Right lung (tissue), 10 donors: Measurements from ENCODE around the gene NOM1. TPM values are rescaled to one million over a fixed set of nuclear protein-coding genes. Genes with fewer than 3 reads are reported as not detected.
"Not testable (repeated sequence)": the region's sequence is repeated elsewhere in the genome, so short reads cannot be mapped to it uniquely, and the experiment has no call there.

Source experiments
- DNase-seq, 2 donors: peaks; one replicate each; pipeline ENCODE4 v3.0.0-alpha.2; 2013
- long read RNA-seq, 8 donors: transcript quantifications; one replicate each; lab custom pipeline, GENCODE V29; 2026
- polyA plus RNA-seq, 5 donors: library from polyadenylated mRNA; unstranded; fragments of 120-200 nt; gene quantifications; one replicate each; pipeline versions ENCODE4 v1.2.1 to v1.2.3, GENCODE V29; 2013; ENCODE audit warnings: inconsistent platforms in 1 of 5, low replicate concordance in 1 of 5; ENCODE audit not compliant: insufficient read length in 5 of 5, insufficient read depth in 1 of 5

The NOM1 gene
- polyA plus RNA-seq, result 10 to 100 TPM; 23.2 to 37.2 (median 25.8) TPM
- long read RNA-seq, donor 1, full-length matches to known transcripts, result 1 of 7 reads
- long read RNA-seq, donor 1, partial matches to known transcripts, result 6 of 7 reads
- long read RNA-seq, donor 1, other reads (novel, unspliced or antisense), result 0 of 7 reads
- long read RNA-seq, donor 2, full-length matches to known transcripts, result 3 of 3 reads
- long read RNA-seq, donor 2, partial matches to known transcripts, result 0 of 3 reads
- long read RNA-seq, donor 2, other reads (novel, unspliced or antisense), result 0 of 3 reads
- long read RNA-seq, donor 3, full-length matches to known transcripts, result 2 of 9 reads
- long read RNA-seq, donor 3, partial matches to known transcripts, result 7 of 9 reads
- long read RNA-seq, donor 3, other reads (novel, unspliced or antisense), result 0 of 9 reads
- long read RNA-seq, donor 4, result 0 reads
- long read RNA-seq, donor 5, full-length matches to known transcripts, result 4 of 4 reads
- long read RNA-seq, donor 5, partial matches to known transcripts, result 0 of 4 reads
- long read RNA-seq, donor 5, other reads (novel, unspliced or antisense), result 0 of 4 reads
- long read RNA-seq, donor 6, partial matches to known transcripts, result 0 of 1 reads
- long read RNA-seq, donor 6, other reads (novel, unspliced or antisense), result 0 of 1 reads
- long read RNA-seq, donor 7, full-length matches to known transcripts, result 4 of 4 reads
- long read RNA-seq, donor 7, partial matches to known transcripts, result 0 of 4 reads
- long read RNA-seq, donor 7, other reads (novel, unspliced or antisense), result 0 of 4 reads
- long read RNA-seq, donor 8, result 0 reads

GRCh38 chr7:156949541-156950380 is at the start of gene NOM1:
TSS of gene NOM1 (plus strand) at chr7:156949712. CDS start at chr7:156949738, 26 bp downstream.
- DNase-seq, result peak; percentile 81 to 84

GRCh38 chr7:156900093-156900492 is 49.4 kb upstream of the NOM1 start:
- not testable (repeated sequence) for DNase-seq

- DNase-seq, result no peak
Observed at GRCh38 chr7:156903232-156903909, 46.1 kb upstream of the NOM1 start.

GRCh38 chr7:156906200-156906649 is 43.3 kb upstream of the NOM1 start:
- DNase-seq, result no peak

GRCh38 chr7:156907656-156908055 is 41.9 kb upstream of the NOM1 start:
- no peak for DNase-seq

- not testable (repeated sequence) for DNase-seq
Observed at GRCh38 chr7:156909574-156910252, 39.8 kb upstream of the NOM1 start.

GRCh38 chr7:156918635-156919034 is 30.9 kb upstream of the NOM1 start:
- DNase-seq, result no peak

- no peak for DNase-seq
Observed at GRCh38 chr7:156919132-156919713, 30.3 kb upstream of the NOM1 start.

GRCh38 chr7:156920076-156920475 is 29.4 kb upstream of the NOM1 start:
- no peak for DNase-seq

GRCh38 chr7:156920487-156921373 is 28.8 kb upstream of the NOM1 start:
- DNase-seq, result not testable (repeated sequence)

- not testable (repeated sequence) for DNase-seq
Observed at GRCh38 chr7:156922304-156922703, 27.2 kb upstream of the NOM1 start.

- DNase-seq, result not testable (repeated sequence)
Observed at GRCh38 chr7:156925821-156926220, 23.7 kb upstream of the NOM1 start.

GRCh38 chr7:156927571-156928405 is 21.7 kb upstream of the NOM1 start:
- DNase-seq, result no peak

- DNase-seq, result no peak
Observed at GRCh38 chr7:156928406-156928747, 21.1 kb upstream of the NOM1 start.

- DNase-seq, result no peak
Observed at GRCh38 chr7:156929789-156930539, 19.5 kb upstream of the NOM1 start.

GRCh38 chr7:156932006-156932405 is 17.5 kb upstream of the NOM1 start:
- no peak for DNase-seq

GRCh38 chr7:156935250-156935649 is 14.3 kb upstream of the NOM1 start:
- no peak for DNase-seq
